Measurements from ENCODE around the gene RINL.
"Not testable (repeated sequence)": the region's sequence is repeated elsewhere in the genome, so short reads cannot be mapped to it uniquely, and the experiment has no call there.

Gene RINL

DNA sequence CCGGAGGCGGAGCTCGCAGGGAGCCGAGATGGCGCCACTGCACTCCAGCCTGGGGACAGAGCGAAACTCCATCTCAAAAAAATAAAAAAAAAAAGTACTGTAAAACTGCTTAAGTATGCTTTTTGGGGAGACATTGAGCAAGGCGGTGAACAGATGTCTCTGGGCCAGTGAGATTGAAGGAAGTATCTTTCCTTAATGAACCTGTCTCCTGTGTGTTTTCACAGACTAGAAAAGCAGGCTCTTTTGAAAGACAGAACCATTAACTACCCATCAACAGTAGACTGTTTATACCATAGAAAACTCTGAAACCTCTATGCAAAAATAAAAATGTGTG, 45.0 kb downstream of the RINL start:
- TF ChIP-seq, protein P1, sequence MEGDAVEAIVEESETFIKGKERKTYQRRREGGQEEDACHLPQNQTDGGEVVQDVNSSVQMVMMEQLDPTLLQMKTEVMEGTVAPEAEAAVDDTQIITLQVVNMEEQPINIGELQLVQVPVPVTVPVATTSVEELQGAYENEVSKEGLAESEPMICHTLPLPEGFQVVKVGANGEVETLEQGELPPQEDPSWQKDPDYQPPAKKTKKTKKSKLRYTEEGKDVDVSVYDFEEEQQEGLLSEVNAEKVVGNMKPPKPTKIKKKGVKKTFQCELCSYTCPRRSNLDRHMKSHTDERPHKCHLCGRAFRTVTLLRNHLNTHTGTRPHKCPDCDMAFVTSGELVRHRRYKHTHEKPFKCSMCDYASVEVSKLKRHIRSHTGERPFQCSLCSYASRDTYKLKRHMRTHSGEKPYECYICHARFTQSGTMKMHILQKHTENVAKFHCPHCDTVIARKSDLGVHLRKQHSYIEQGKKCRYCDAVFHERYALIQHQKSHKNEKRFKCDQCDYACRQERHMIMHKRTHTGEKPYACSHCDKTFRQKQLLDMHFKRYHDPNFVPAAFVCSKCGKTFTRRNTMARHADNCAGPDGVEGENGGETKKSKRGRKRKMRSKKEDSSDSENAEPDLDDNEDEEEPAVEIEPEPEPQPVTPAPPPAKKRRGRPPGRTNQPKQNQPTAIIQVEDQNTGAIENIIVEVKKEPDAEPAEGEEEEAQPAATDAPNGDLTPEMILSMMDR (conservative IDR thresholded peaks at IDR 0.05; ENCODE audit: control insufficient read depth, insufficient read depth, low read depth, low read length) = no peak
- DNase-seq (ENCODE audit: low read depth) = no peak
- no peak overlapping the region for H3K4me3 ChIP-seq (ENCODE audit: control insufficient read depth, low read depth, low read length)

DNA sequence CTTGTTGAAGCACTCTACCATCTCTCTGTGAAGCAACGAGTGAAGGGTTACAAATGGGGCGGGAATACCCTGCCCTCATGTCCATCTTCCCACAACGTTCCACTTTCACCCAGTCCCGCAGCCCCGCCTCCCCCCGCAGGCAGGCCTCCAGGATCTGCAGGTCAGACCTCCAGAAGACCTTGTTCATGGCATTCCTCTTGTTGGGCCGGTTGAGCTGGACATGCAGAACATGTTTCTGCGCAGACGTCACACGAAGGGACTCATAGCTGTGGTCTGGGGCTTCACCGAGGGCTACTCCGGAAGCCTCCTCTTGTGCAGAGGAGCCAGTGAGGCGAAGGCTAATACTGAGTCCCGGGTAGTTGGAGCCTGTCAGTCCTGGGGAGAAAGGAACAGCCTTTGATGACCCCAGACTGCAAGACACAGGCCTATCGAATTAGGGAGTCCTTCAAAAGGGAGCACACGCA, 46.9 kb downstream of the RINL start:
- H3K4me3 ChIP-seq (ENCODE audit: control insufficient read depth, low read depth, low read length) = peak overlapping the region; percentile 58
- peak; percentile 94 for DNase-seq (ENCODE audit: low read depth)
- TF ChIP-seq, protein P1 (conservative IDR thresholded peaks at IDR 0.05; ENCODE audit: control insufficient read depth, insufficient read depth, low read depth, low read length) = no peak

DNA sequence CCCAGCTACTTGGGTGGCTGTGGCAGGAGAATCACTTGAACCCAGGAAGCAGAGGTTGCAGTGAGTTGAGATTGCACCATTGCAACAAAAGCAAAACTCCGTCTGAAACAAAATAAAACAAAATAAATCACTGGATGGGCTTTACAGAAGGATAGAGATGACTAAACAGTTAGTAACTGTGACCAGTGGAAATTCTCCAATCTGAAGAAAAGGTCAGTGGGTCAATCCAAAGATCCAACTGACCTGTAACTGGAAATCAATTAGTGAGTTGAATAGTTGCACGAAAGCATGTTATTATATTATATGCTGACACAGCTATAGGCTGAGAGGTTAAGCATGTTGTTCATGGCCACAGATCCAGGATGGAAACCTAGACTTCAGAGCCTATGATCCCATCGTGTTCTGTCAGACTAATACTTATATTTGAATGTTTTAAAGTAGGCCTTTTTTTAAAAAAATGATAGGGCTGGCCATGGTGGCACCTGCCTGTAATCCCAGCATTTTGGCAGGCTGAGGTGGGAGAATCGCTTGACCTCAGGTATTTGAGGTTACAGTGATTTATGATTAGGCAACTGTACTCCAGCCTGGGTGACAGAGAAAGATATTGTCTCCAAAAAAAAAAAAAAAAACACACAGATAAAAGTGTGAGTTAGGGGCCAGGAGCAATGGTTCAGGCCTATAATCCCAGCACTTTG, 47.9 kb downstream of the RINL start:
- TF ChIP-seq, protein P1 (conservative IDR thresholded peaks at IDR 0.05; ENCODE audit: control insufficient read depth, insufficient read depth, low read depth, low read length) = no peak
- no peak overlapping the region for H3K4me3 ChIP-seq (ENCODE audit: control insufficient read depth, low read depth, low read length)
- DNase-seq (ENCODE audit: low read depth) = peak; percentile 80

DNA sequence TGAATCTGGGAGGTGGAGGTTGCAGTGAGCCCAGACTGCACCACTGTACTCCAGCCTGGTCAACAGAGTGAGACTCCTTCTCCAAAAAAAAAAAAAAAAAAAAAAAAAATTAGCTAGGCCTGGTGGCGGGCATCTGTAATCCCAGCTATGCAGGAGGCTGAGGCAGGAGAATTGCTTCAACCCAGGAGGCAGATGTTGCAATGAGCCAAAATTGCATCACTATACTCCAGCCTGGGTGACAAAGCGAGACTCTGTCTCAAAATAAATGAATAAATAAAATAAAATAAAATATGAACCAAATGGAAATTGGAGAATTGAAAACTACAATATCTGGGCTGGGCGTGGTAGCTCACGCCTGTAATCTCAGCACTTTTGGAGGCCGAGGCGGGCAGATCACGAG, 48.9 kb downstream of the RINL start:
- DNase-seq (ENCODE audit: low read depth) = peak; percentile 70

DNA sequence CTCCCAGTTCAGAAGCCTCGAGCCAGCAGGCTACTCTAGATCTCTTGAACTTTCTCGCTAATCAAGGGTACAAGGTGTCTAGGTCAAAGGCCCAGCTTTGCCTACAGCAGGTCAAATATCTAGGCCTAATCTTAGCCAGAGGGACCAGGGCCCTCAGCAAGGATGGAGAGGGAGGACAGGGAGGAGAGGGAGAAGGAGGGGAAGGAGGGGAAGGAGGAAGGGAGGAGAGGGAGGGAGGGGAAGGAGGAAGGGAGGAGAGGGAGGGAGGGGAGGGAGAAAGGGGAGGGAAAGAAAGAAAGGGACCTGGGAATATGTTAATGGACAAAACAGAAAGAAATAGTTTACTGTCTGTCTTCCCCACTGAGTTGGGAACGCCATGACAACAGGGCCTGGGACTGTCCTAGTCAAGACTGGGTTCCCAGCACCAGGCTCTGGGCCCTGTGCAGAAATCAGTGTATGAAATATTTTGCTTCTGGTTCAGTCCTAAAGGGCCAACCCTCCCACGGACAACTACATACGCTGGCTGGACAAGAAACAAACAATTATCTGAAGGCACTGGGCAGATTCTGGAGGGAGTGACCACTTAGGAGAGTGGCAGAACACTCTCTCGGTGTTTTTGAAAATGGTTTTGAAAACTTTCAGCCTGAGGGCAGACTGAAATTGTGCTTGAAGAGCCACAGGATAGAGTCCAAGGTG, 51.1 kb downstream of the RINL start:
- TF ChIP-seq, protein P1 (conservative IDR thresholded peaks at IDR 0.05; ENCODE audit: control insufficient read depth, insufficient read depth, low read depth, low read length) = no peak

More for the DNA sequence above, 48.9 kb downstream of the RINL start:
- not testable (repeated sequence) for H3K4me3 ChIP-seq (ENCODE audit: control insufficient read depth, low read depth, low read length)

DNA sequence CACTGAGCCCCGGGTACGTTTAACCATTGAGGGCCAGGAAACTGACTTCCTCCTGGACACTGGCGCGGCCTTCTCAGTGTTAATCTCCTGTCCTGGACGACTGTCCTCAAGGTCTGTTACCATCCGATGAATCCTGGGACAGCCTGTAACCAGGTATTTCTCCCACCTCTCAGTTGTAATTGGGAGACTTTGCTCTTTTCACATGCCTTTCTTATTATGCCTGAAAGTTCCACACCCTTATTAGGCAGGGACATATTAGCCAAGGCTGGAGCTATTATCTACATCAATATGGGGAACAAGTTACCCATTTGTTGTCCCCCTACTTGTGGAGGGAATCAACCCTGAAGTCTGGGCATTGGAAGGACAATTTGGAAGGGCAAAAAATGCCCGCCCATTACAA, 52.1 kb downstream of the RINL start:
- H3K4me3 ChIP-seq (ENCODE audit: control insufficient read depth, low read depth, low read length); DNase-seq (ENCODE audit: low read depth): not testable (repeated sequence)

More for the DNA sequence above, 51.1 kb downstream of the RINL start:
- no peak overlapping the region for H3K4me3 ChIP-seq (ENCODE audit: control insufficient read depth, low read depth, low read length)
- no peak for DNase-seq (ENCODE audit: low read depth)

DNA sequence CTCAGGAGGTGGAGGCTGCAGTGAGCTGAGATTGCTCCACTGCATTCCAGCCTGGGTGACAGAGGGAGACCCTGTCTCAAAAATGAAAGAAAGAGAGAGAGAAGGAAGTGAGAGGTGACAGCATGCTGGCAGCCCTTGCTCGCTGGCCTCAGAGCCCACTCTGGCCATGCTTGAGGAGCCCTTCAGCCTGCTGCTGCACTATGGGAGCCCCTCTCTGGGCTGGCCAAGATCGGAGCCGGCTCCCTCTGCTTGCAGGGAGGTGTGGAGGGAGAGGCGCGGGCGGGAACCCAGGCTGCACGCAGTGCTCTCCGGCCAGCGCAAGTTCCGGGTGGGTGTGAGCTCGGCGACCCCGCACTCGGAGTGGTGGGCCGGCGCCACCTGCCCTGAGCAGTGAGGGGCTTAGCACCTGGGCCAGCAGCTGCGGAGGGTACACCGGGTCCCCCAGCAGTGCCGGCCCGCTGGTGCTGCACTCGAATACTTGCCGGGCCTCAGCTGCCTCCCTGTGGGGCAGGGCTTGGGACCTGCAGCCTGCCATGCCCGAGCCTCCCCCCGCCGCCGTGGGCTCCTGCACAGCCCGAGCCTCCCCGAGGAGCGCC, 56.7 kb downstream of the RINL start:
- not testable (repeated sequence) for H3K4me3 ChIP-seq (ENCODE audit: control insufficient read depth, low read depth, low read length)

DNA sequence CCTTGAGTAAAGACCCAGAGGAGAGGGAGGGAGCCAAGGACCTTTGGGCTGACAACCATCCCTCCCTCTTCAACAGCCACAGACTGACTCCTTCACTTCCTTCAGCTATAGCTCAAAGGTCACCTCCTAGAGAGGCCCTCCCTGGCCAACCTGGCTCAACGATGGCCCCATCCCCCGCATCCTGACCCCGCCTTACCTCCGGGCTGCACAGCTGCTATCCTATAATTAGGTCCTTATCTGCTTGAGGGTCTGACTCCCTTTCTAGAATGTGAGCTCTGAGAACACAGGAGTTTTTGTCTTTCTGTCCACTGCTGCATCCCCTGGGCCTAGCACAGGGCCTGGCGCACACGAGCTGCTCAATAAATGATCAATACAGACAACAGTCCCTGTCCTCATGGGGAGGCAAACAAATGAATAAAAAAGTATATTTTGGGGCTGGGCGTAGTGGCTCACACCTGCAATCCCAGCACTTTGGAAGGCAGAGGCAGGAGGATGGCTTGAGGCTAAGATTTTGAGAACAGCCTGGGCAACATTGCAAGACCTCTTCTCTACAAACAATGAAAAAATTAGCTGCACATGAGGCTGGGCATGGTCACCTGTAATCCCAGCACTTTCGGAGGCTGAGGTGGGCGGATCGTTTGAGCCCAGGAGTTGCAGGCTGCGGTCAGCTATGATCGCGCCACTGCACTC, 58.7 kb downstream of the RINL start:
- no peak overlapping the region for H3K4me3 ChIP-seq (ENCODE audit: control insufficient read depth, low read depth, low read length)
- TF ChIP-seq, protein P1 (conservative IDR thresholded peaks at IDR 0.05; ENCODE audit: control insufficient read depth, insufficient read depth, low read depth, low read length) = no peak
- DNase-seq (ENCODE audit: low read depth) = no peak

More for the DNA sequence above, 56.7 kb downstream of the RINL start:
- not testable (repeated sequence) for DNase-seq (ENCODE audit: low read depth)

All from fibroblast of mammary gland (primary cell).